Measurements from ENCODE around the gene DNAJA2.

Gene DNAJA2

DNA sequence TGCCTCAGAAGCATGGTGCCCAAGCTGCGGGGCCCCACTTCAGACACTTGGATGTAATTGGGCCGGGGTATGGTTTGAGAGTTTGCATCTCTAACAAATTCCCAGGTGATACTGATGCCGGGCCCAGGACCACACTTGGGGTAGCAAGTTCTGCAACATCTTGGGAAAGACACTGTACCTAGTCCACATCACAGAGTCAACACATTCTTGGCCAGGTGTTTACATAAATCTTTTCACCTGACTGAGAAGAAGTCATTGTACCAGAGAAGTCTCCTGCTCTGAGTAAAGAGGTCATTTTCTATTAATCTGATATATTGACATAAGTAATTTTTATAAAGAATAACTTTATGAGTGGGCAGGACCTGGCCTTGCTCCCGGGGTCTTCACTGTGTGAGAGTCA, 61.8 kb downstream of the DNAJA2 start:
- DNase-seq (ENCODE audit: low read depth): no peak
- no peak overlapping the region for H3K9ac ChIP-seq (ENCODE audit: low read length)
- H3K4me3 ChIP-seq (ENCODE audit: low read length): no peak overlapping the region
- H3K36me3 ChIP-seq (ENCODE audit: control insufficient read depth, insufficient read depth, low read length, severe bottlenecking): peaks cover 77% of the 10 kb centered on the region
- H3K9me3 ChIP-seq (ENCODE audit: control insufficient read depth, low read length): no peaks in the 10 kb centered on the region
- H3K27me3 ChIP-seq (replicated peaks; ENCODE audit: control insufficient read depth, insufficient read depth, low read length): no peaks in the 10 kb centered on the region
- H3K4me1 ChIP-seq (ENCODE audit: control insufficient read depth, insufficient read depth, low read length): peaks cover 14% of the 10 kb centered on the region

DNA sequence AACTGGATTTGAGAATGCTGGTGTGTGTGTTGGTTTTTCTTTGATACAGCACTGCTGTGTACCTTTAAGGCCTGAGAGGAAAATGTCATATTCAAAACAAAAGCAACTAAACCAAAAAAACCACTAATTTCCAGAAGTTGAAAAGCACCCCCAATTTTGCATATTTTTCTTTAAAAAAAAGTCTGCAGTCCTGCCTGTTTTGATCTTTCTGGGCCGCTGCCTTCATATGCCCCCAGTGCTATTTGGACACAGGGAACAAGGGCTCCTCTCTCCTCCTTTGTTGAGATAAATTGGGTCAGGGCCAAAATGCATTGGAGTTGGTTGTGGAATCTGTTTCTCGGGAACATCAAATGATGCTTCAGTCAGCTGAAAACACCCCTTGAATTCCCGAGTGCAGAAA, 62.4 kb downstream of the DNAJA2 start:
- no peak overlapping the region for H3K9ac ChIP-seq (ENCODE audit: low read length)
- H3K27me3 ChIP-seq (replicated peaks; ENCODE audit: control insufficient read depth, insufficient read depth, low read length): no peaks in the 10 kb centered on the region
- H3K36me3 ChIP-seq (ENCODE audit: control insufficient read depth, insufficient read depth, low read length, severe bottlenecking): peaks cover 78% of the 10 kb centered on the region
- H3K4me3 ChIP-seq (ENCODE audit: low read length): no peak overlapping the region
- H3K4me1 ChIP-seq (ENCODE audit: control insufficient read depth, insufficient read depth, low read length): peaks cover 14% of the 10 kb centered on the region
- no peaks in the 10 kb centered on the region for H3K9me3 ChIP-seq (ENCODE audit: control insufficient read depth, low read length)
- no peak for DNase-seq (ENCODE audit: low read depth)

DNA sequence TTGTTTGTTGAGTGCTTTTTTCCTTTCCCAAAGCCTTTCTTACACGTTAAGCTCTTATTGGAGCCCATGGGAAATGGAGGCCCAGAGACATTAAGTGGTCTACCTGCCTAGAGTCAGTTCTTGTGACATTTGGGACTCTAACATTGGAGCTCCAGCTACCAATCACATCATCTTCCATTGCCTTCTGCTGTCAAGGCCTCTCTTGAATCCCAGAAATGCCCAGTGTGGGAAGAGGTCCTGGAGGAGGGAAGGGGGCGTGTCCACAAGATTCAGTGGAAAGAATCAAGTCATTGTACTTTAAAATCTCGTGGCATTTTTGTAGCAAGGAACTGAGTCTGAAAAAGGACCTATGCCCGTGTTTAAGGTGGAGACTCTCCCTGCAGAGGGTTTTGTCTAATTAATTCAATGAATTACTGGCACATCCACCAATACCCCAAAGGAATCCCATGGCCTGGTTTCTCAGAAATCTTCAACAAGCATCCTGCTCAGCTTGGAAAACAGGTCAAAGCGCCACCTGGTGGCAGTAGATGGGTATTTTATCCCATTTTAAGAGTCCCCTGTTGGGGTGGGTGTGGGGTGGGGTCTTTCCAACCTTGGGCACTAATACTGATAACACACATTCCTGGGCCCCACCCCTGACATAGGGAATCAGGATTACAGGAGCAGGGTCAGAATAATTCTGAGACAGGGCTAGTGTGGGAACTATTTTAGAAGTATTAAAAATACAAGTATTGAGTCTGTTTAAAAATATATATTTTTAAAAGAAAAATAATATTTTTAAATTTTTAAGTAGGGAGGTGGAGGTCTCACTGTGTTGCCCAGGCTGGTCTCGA, 64.7 kb downstream of the DNAJA2 start:
- DNase-seq (ENCODE audit: low read depth): peak; percentile 84
- Histone ChIP-seq H3K4me3 (ENCODE audit: low read length) (no peak overlapping the region), H3K9ac (ENCODE audit: low read length) (no peak overlapping the region), H3K36me3 (ENCODE audit: control insufficient read depth, insufficient read depth, low read length, severe bottlenecking) (peaks cover 74% of the 10 kb centered on the region), H3K9me3 (ENCODE audit: control insufficient read depth, low read length) (no peaks in the 10 kb centered on the region), H3K27me3 (replicated peaks; ENCODE audit: control insufficient read depth, insufficient read depth, low read length) (no peaks in the 10 kb centered on the region), H3K4me1 (ENCODE audit: control insufficient read depth, insufficient read depth, low read length) (peaks cover 14% of the 10 kb centered on the region)

DNA sequence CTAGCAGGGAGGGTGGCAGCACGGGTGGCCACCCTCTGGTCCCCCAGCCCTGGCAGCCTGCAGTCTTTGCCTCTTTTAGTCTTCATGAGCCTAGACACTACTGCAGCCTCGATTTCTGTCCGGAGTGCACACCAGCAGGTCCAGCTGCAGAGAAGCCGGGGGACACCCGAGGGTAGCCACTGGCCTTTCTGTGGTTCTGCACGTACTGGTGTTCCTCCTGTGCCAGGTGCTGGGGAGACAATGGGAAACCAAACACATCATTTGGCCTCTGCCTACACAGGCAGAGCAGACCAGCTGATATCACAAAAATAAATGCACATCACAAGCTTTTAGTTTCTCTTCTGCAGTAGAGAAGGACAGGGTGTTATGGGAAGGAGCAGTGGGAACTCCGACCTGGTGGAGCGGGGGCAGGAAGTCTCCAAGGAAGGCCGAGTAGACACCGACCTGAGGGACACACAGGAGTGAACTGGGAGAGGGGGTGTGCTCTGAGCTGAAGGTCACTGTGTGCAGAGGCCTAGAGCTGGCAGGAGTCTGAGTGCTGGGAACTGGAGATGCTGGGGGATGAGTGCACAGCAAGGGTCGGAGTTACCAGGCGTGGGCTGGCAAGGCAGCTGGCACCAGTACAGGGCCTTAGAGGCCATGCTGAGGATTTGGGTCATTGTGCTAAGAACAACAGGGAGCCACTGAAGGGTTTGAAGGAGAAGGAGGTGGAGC, 66.3 kb downstream of the DNAJA2 start:
- Histone ChIP-seq H3K9ac (ENCODE audit: low read length) (no peak overlapping the region), H3K27me3 (replicated peaks; ENCODE audit: control insufficient read depth, insufficient read depth, low read length) (no peaks in the 10 kb centered on the region), H3K4me3 (ENCODE audit: low read length) (no peak overlapping the region), H3K36me3 (ENCODE audit: control insufficient read depth, insufficient read depth, low read length, severe bottlenecking) (peaks cover 70% of the 10 kb centered on the region), H3K9me3 (ENCODE audit: control insufficient read depth, low read length) (no peaks in the 10 kb centered on the region), H3K4me1 (ENCODE audit: control insufficient read depth, insufficient read depth, low read length) (peaks cover 14% of the 10 kb centered on the region)
- DNase-seq (ENCODE audit: low read depth): no peak

DNA sequence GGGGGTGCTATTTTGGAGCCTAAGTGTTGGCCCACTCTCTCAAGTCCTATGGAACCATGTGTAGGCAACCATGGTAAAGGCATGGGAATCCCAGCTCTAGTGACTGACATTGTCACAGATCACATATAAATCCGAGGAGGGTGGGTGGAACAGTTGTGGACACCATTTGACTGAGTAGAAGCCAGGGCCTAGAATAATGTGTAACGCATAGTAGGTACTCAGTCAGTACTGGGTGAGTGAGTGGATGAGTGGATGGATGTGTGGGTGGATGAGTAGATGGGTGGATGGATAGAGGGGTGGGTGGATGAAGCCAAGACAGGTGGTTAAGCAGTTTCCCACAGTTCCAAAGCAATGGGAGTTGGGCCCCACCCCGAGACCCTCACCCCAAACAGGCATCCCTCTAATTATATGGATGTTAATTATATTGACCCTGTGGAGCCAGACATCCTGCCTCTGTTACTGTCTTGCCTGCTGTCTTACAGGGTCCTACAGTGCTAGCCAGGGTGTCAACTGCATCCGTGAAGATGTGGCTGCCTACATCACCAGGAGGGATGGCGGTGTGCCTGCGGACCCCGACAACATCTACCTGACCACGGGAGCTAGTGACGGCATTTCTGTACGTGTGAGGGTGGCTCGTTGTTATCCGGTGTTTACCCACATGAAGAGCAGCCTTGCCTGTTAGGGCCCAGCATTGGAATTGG, 67.0 kb downstream of the DNAJA2 start:
- Histone ChIP-seq H3K4me1 (ENCODE audit: control insufficient read depth, insufficient read depth, low read length) (peaks cover 14% of the 10 kb centered on the region), H3K27me3 (replicated peaks; ENCODE audit: control insufficient read depth, insufficient read depth, low read length) (no peaks in the 10 kb centered on the region), H3K4me3 (ENCODE audit: low read length) (no peak overlapping the region), H3K9me3 (ENCODE audit: control insufficient read depth, low read length) (no peaks in the 10 kb centered on the region), H3K36me3 (ENCODE audit: control insufficient read depth, insufficient read depth, low read length, severe bottlenecking) (peaks cover 70% of the 10 kb centered on the region), H3K9ac (ENCODE audit: low read length) (no peak overlapping the region)
- no peak for DNase-seq (ENCODE audit: low read depth)

All from adipocyte (in vitro differentiated cells).